Naive thymus-derived CD4-positive, alpha-beta T cell (primary cell): ENCODE measurements around the gene DNAH2. TPM values are rescaled to one million over a fixed set of nuclear protein-coding genes. Genes with fewer than 3 reads are reported as not detected.

Experiments
- ATAC-seq: fragments of 150-1000 bp; cut with Tn5 transposase; 2 replicates; pipeline ENCODE4 v1.10.0; 2021; ENCODE audit warnings: mild to moderate bottlenecking, moderate library complexity
- CTCF ChIA-PET: fragments of 350-600 bp; sonication (Branson Sonifier 250); formaldehyde crosslinking; loops from one replicate; lab custom pipeline; 2021; ENCODE audit warnings: antibody characterized with exemption; lab: Charles Lee
- POLR2A ChIA-PET: fragments of 350-600 bp; sonication (Branson Sonifier 250); formaldehyde crosslinking; loops from one replicate; lab custom pipeline; 2021; ENCODE audit warnings: antibody characterized with exemption, inconsistent platforms; lab: Charles Lee
- DNase-seq, 9 donors: peaks; one replicate each; pipeline versions ENCODE4 v3.0.0 to v3.0.0-alpha.2; 2020 to 2022; ENCODE audit warnings: mixed read lengths in 1 of 9
- H3K27ac ChIP-seq: one replicate; pipeline ENCODE4 v1.7.0; 2013; ENCODE audit warnings: mild to moderate bottlenecking, low read depth, low read length, moderate library complexity
- H3K27me3 ChIP-seq, 2 donors: one replicate each; pipeline ENCODE4 v1.7.0; 2013; ENCODE audit warnings: low read length in 2 of 2, mild to moderate bottlenecking in 2 of 2, moderate library complexity in 2 of 2; ENCODE audit not compliant: control insufficient read depth in 2 of 2, insufficient read depth in 2 of 2
- H3K36me3 ChIP-seq, 3 experiments: 1 replicate in 2 of 3; 2 replicates in 1 of 3; pipeline ENCODE4 v1.7.0; 2013; ENCODE audit warnings: low read length in 3 of 3, mild to moderate bottlenecking in 3 of 3, moderate library complexity in 1 of 3; ENCODE audit not compliant: insufficient read depth in 3 of 3, control insufficient read depth in 2 of 3
- H3K4me1 ChIP-seq, 2 donors: one replicate each; pipeline ENCODE4 v1.7.0; 2013; ENCODE audit warnings: low read length in 2 of 2, mild to moderate bottlenecking in 2 of 2, moderate library complexity in 1 of 2; ENCODE audit not compliant: control insufficient read depth in 2 of 2, insufficient read depth in 2 of 2
- H3K4me3 ChIP-seq: 2 replicates; pipeline ENCODE4 v1.7.0; 2013; ENCODE audit warnings: mild to moderate bottlenecking, low read length
- H3K9me3 ChIP-seq, 3 experiments: 1 replicate in 2 of 3; 2 replicates in 1 of 3; pipeline ENCODE4 v1.7.0; 2013; ENCODE audit warnings: low read length in 3 of 3; ENCODE audit not compliant: control insufficient read depth in 2 of 3
- H3K27ac Mint-ChIP-seq, 9 donors: one replicate each; pipeline ENCODE4 v1.8.0; 2020 to 2022; ENCODE audit warnings: mixed read lengths in 9 of 9, mild to moderate bottlenecking in 8 of 9, moderate library complexity in 5 of 9, inconsistent platforms in 2 of 9
- H3K27me3 Mint-ChIP-seq, 5 donors: one replicate each; pipeline ENCODE4 v1.8.0; 2021 to 2022; ENCODE audit warnings: mixed read lengths in 5 of 5, mild to moderate bottlenecking in 1 of 5
- H3K36me3 Mint-ChIP-seq, 5 donors: one replicate each; pipeline ENCODE4 v1.8.0; 2020 to 2022; ENCODE audit warnings: mixed read lengths in 5 of 5, mild to moderate bottlenecking in 3 of 5, inconsistent platforms in 1 of 5
- H3K4me1 Mint-ChIP-seq, 7 donors: one replicate each; pipeline ENCODE4 v1.8.0; 2020 to 2022; ENCODE audit warnings: mixed read lengths in 7 of 7, mild to moderate bottlenecking in 3 of 7, inconsistent platforms in 1 of 7
- H3K4me3 Mint-ChIP-seq, 10 donors: one replicate each; pipeline ENCODE4 v1.8.0; 2020 to 2022; ENCODE audit warnings: mild to moderate bottlenecking in 10 of 10, mixed read lengths in 10 of 10, moderate library complexity in 6 of 10, inconsistent platforms in 2 of 10
- H3K9me3 Mint-ChIP-seq, 11 donors: one replicate each; pipeline ENCODE4 v1.8.0; 2020 to 2022; ENCODE audit warnings: mixed read lengths in 11 of 11, mild to moderate bottlenecking in 4 of 11, inconsistent platforms in 1 of 11, moderate library complexity in 1 of 11
- intact Hi-C, 2 donors: fragments of 100-400 bp; cut with micrococcal nuclease; formaldehyde crosslinking; loops; one replicate each; pipeline ENCODE4 v1.15.1; 2023
- polyA plus RNA-seq, 2 donors: library from polyadenylated mRNA; unstranded; fragments of 300-500 nt; fragmentation: Illumina TruSeq; gene quantifications; one replicate each; pipeline ENCODE4 v1.2.3, GENCODE V29; 2021
- total RNA-seq, 6 experiments: library from RNA in 5 of 6; stranded (reverse) in 5 of 6; gene quantifications; 1 replicate in 5 of 6; 2 replicates in 1 of 6; pipeline ENCODE4 v1.2.3 and lab custom pipeline; 2021 to 2026

DNAH2 gene
- total and polyA plus RNA-seq, 7 experiments from 2014 or later, result 0.03 TPM; not detected in 6

DNA sequence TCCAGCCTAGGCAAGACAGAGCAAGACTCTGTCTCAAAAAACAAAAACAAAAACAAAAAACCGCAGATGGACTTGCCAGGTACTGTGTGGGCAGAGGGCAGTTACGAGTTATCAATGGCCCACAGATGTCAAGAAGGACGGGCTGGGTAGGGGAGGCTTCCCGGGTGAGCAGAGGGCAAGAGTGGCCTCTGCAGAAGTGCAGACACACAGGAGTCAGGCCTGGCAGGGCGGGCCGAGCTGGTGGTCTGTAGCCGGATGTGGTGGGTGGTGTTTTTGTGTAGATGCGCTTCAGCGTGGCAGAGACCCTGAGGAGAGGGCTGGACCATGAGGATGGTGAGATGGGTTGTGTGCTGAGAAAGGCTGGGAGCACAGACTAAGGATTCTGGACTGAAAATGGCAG, 71.6 kb downstream of the DNAH2 start:
- Mint-ChIP-seq H3K27ac (no peak overlapping the region), H3K9me3 (no peaks in the 10 kb centered on the region), H3K27me3 (peaks cover 0 to 5% (median 2%) of the 10 kb centered on the region in 5 donors), H3K36me3 (no peaks in the 10 kb centered on the region), H3K4me3 (no peak overlapping the region), H3K4me1 (no peaks in the 10 kb centered on the region)
- ChIA-PET CTCF (no interaction called here), POLR2A (no interaction called here)
- H3K9me3 ChIP-seq, result no peaks in the 10 kb centered on the region
- intact Hi-C loops, result no loop called here
- H3K27me3 ChIP-seq, result no peaks in the 10 kb centered on the region
- ATAC-seq (no peak), DNase-seq (no peak)
- H3K27ac ChIP-seq, result no peak overlapping the region
- no peaks in the 10 kb centered on the region for H3K36me3 ChIP-seq
- H3K4me1 ChIP-seq, result no peaks in the 10 kb centered on the region
- H3K4me3 ChIP-seq, result no peak overlapping the region

DNA sequence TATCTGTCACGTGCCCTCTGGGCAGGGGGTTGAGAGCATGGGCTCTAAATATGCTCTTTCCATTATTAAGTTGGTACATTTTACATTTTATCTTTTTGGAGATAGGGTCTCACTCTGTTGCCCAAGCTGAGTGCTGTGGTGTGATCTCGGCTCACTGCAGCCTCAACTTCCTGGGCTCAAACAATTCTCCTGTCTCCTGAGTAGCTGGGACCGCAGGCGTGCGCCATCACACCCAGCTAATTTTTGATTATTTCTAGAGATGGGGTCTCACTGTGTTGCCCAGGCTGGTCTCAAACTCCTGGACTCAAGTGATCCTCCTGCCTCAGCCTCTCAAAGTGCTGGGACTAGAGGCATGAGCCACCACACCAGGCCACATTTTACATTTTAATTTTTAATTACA, 72.6 kb downstream of the DNAH2 start:
- ATAC-seq (no peak), DNase-seq (no peak)
- H3K27ac Mint-ChIP-seq, result no peak overlapping the region
- peaks cover 0 to 4% (median 0%) of the 10 kb centered on the region in 5 donors for H3K27me3 Mint-ChIP-seq
- ChIA-PET CTCF (no interaction called here), POLR2A (no interaction called here)
- intact Hi-C loops, result no loop called here
- H3K4me1 Mint-ChIP-seq, result no peaks in the 10 kb centered on the region
- Histone ChIP-seq H3K27me3 (no peaks in the 10 kb centered on the region), H3K4me3 (no peak overlapping the region), H3K9me3 (no peaks in the 10 kb centered on the region), H3K27ac (no peak overlapping the region), H3K36me3 (no peaks in the 10 kb centered on the region), H3K4me1 (no peaks in the 10 kb centered on the region)
- H3K9me3 Mint-ChIP-seq, result no peaks in the 10 kb centered on the region
- H3K4me3 Mint-ChIP-seq, result no peak overlapping the region
- no peaks in the 10 kb centered on the region for H3K36me3 Mint-ChIP-seq

DNA sequence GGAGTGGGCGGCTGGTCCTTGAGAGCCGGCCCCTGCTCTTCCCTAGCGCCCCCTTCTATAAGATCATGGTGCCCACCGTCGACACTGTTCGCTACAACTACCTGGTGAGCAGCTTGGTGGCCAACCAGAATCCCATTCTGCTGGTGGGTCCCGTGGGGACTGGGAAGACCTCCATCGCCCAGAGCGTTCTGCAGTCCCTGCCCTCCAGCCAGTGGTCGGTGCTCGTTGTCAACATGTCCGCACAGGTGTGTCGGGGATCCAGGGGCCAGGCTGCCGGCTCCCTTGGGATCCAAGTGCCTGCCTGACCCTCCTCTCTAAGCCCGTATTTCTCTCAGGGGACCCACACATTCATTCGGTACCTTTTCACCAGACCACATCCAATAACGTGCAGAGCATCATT, 75.1 kb downstream of the DNAH2 start:
- peak overlapping the region in 1 of 9 donors; percentile 19 for H3K27ac Mint-ChIP-seq
- Histone ChIP-seq H3K4me3 (no peak overlapping the region), H3K27ac (no peak overlapping the region), H3K9me3 (no peaks in the 10 kb centered on the region), H3K36me3 (no peaks in the 10 kb centered on the region), H3K27me3 (no peaks in the 10 kb centered on the region), H3K4me1 (no peaks in the 10 kb centered on the region)
- no peaks in the 10 kb centered on the region for H3K4me1 Mint-ChIP-seq
- CTCF ChIA-PET, result no interaction called here
- intact Hi-C loops, result no loop called here
- POLR2A ChIA-PET, result no interaction called here
- peaks cover 0 to 3% (median 0%) of the 10 kb centered on the region in 5 donors for H3K27me3 Mint-ChIP-seq
- H3K36me3 Mint-ChIP-seq, result no peaks in the 10 kb centered on the region
- no peaks in the 10 kb centered on the region for H3K9me3 Mint-ChIP-seq
- DNase-seq (no peak), ATAC-seq (no peak)
- no peak overlapping the region for H3K4me3 Mint-ChIP-seq

DNA sequence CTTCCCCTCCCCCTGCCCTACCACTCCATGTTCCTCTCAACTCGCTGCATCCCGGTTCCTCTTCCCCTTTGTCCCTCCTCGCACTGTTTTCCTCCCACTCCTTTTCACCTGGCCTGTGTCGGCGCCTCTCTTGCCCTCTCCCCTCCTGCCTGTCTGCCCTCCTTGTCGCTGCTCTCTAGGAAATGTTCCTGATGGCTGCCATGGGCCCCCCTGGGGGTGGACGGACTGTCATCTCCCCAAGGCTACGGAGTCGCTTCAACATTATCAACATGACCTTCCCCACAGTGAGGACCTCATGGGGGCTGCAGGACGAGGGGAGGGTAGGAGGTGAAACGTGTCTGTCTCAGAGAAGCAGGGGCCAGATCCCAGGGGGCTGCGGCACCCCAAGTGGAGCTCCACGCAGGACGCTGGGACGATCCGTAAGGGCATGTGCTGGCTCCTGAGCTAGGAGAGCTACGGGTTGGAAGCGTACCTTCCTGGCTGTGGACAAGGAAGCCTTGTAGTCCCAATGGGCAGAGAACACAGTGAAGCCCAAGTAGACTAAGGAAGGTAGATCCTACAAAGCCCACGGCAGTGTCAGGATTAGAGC, 76.6 kb downstream of the DNAH2 start:
- Mint-ChIP-seq H3K4me1 (no peaks in the 10 kb centered on the region), H3K4me3 (no peak overlapping the region), H3K9me3 (no peaks in the 10 kb centered on the region), H3K27ac (peak overlapping the region in 1 of 9 donors; percentile 21), H3K27me3 (peaks cover 0 to 3% (median 0%) of the 10 kb centered on the region in 5 donors), H3K36me3 (no peaks in the 10 kb centered on the region)
- ChIA-PET POLR2A (no interaction called here), CTCF (no interaction called here)
- H3K4me3 ChIP-seq, result no peak overlapping the region
- DNase-seq (no peak), ATAC-seq (no peak)
- H3K9me3 ChIP-seq, result no peaks in the 10 kb centered on the region
- no peak overlapping the region for H3K27ac ChIP-seq
- no peaks in the 10 kb centered on the region for H3K36me3 ChIP-seq
- no peaks in the 10 kb centered on the region for H3K4me1 ChIP-seq
- H3K27me3 ChIP-seq, result no peaks in the 10 kb centered on the region
- intact Hi-C loops, result no loop called here

DNA sequence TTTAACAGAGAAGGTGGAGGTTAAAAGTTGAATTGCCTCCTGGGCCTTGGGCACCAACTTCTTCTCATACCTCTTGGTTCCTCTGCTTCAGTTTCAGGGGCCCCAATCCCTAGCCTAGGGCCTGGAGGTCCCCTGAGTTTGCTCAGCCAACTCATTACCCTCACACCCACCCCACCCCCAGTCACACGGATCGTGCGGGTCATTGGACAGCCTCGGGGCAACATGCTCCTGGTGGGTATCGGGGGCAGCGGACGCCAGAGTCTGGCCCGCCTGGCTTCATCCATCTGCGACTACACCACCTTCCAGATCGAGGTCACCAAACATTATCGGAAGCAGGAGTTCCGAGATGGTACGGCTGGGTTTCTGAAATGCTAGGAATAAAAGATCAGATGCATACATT, 80.4 kb downstream of the DNAH2 start:
- H3K36me3 Mint-ChIP-seq, result no peaks in the 10 kb centered on the region
- H3K9me3 ChIP-seq, result no peaks in the 10 kb centered on the region
- H3K4me3 Mint-ChIP-seq, result no peak overlapping the region
- no peaks in the 10 kb centered on the region for H3K4me1 Mint-ChIP-seq
- ATAC-seq (no peak), DNase-seq (no peak)
- no peaks in the 10 kb centered on the region for H3K27me3 ChIP-seq
- intact Hi-C loops, result no loop called here
- H3K27ac Mint-ChIP-seq, result no peak overlapping the region
- H3K36me3 ChIP-seq, result no peaks in the 10 kb centered on the region
- CTCF ChIA-PET, result no interaction called here
- H3K4me3 ChIP-seq, result no peak overlapping the region
- peaks cover 0 to 13% (median 0%) of the 10 kb centered on the region in 5 donors for H3K27me3 Mint-ChIP-seq
- POLR2A ChIA-PET, result no interaction called here
- H3K27ac ChIP-seq, result no peak overlapping the region
- H3K9me3 Mint-ChIP-seq, result no peaks in the 10 kb centered on the region
- no peaks in the 10 kb centered on the region for H3K4me1 ChIP-seq

DNA sequence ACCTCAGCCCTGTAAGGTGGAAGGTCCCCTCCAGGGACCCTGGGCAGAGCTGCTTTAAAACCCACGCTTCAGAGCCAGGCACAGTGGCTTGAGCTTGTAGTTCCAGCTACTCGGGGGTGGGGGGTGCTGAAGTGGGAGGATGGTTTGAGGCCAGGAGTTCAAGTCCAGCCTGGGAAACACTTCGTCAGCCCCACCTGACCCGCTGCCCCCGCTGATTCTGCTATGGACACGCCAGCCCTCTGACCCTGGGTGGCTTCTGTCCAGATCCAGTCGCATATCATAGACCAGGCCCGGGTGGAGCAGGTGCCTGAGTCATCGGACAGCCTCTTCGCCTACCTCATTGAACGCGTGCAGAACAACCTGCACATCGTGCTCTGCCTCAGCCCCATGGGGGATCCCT, 81.3 kb downstream of the DNAH2 start:
- DNase-seq (no peak), ATAC-seq (no peak)
- H3K4me3 Mint-ChIP-seq, result no peak overlapping the region
- H3K9me3 Mint-ChIP-seq, result no peaks in the 10 kb centered on the region
- no peaks in the 10 kb centered on the region for H3K4me1 ChIP-seq
- no peak overlapping the region for H3K27ac Mint-ChIP-seq
- peaks cover 2 to 16% (median 4%) of the 10 kb centered on the region in 5 donors for H3K27me3 Mint-ChIP-seq
- H3K4me1 Mint-ChIP-seq, result no peaks in the 10 kb centered on the region
- H3K36me3 Mint-ChIP-seq, result no peaks in the 10 kb centered on the region
- H3K27me3 ChIP-seq, result peaks cover 0 to 1% of the 10 kb centered on the region in 2 donors
- H3K27ac ChIP-seq, result no peak overlapping the region
- H3K9me3 ChIP-seq, result no peaks in the 10 kb centered on the region
- intact Hi-C loops, result no loop called here
- H3K36me3 ChIP-seq, result no peaks in the 10 kb centered on the region
- H3K4me3 ChIP-seq, result no peak overlapping the region
- CTCF ChIA-PET, result no interaction called here
- POLR2A ChIA-PET, result no interaction called here

DNA sequence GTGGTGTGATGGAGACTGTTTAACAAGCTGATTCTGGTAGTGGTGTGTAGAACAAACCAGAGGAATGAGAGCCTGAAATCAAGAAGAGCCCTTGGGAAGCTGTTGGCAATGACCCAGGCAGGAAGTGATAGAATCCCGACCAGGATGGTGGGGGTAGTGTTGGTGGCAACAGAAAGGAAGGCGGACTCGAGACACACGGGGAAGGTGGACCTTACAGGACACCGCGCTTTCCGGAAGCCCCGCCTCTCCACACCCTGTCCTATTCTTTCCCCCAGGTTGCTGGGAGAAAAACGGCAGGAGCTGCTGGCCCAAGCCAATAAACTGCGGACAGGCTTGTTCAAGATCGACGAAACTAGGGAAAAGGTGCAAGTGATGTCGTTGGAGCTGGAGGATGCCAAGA, 86.4 kb downstream of the DNAH2 start:
- Mint-ChIP-seq H3K27me3 (peaks cover 7 to 40% (median 12%) of the 10 kb centered on the region in 5 donors), H3K27ac (no peak overlapping the region), H3K9me3 (peaks cover 0 to 2% (median 0%) of the 10 kb centered on the region in 11 donors), H3K36me3 (no peaks in the 10 kb centered on the region), H3K4me3 (no peak overlapping the region), H3K4me1 (no peaks in the 10 kb centered on the region)
- Histone ChIP-seq H3K27me3 (peaks cover 0 to 3% of the 10 kb centered on the region in 2 donors), H3K9me3 (no peaks in the 10 kb centered on the region), H3K4me3 (no peak overlapping the region), H3K27ac (no peak overlapping the region), H3K36me3 (no peaks in the 10 kb centered on the region), H3K4me1 (no peaks in the 10 kb centered on the region)
- POLR2A ChIA-PET, result no interaction called here
- no peak for ATAC-seq
- CTCF ChIA-PET, result interaction anchor here (0.6 kb wide), 1 partner anchor 234 kb away, joined by 5 read pairs; no protein-coding TSS in a partner anchor
- no peak for DNase-seq
- intact Hi-C loops, result no loop called here
